A549 (cell line): ENCODE data around the gene SFT2D2. TPM values are rescaled to one million over a fixed set of nuclear protein-coding genes. Genes with fewer than 3 reads are reported as not detected.

Experiments
- ATAC-seq, 2 experiments: fragments of 200-7000 bp in 1 of 2; fragments of >200 bp in 1 of 2; cut with Nextera tagmentation in 1 of 2; cut with Tn5 transposase in 1 of 2; 3 replicates each; pipeline versions ENCODE4 v1.8.0 to v1.9.1; 2018 to 2020; ENCODE audit warnings: mild to moderate bottlenecking in 1 of 2, moderate library complexity in 1 of 2
- CTCF ChIA-PET: fragments of 300-600 bp; sonication (Branson Sonifier 250); formaldehyde crosslinking; extraction: SDS; loops from one replicate; lab custom pipeline; 2021; ENCODE audit warnings: antibody characterized with exemption, inconsistent platforms; lab: Yijun Ruan, JAX
- POLR2A ChIA-PET: fragments of 350-600 bp; formaldehyde crosslinking; extraction: SDS; loops from one replicate; lab custom pipeline; 2021; ENCODE audit warnings: antibody characterized with exemption, inconsistent platforms; lab: Yijun Ruan, JAX
- DNase-seq, 2 experiments: peaks; one replicate each; pipeline versions ENCODE4 v3.0.0 to v3.0.0-alpha.2; 2011 to 2016; ENCODE audit warnings: low read depth in 1 of 2, low spot score in 1 of 2
- FAIRE-seq: peaks from 2 replicates; lab custom pipeline; 2011; peaks lifted over from hg19 to GRCh38; lab: Jason Lieb, UNC
- H3K27ac ChIP-seq, 2 experiments: fragments of >200 bp; sonication (Bioruptor Twin); formaldehyde crosslinking; 3 replicates each; pipeline ENCODE4 v1.5.1; 2016 to 2017
- H3K4me1 ChIP-seq: fragments of >200 bp; sonication (Bioruptor Twin); formaldehyde crosslinking; 3 replicates; pipeline ENCODE4 v1.6.1; 2016
- H3K4me2 ChIP-seq: fragments of >200 bp; sonication (Bioruptor Twin); formaldehyde crosslinking; 3 replicates; pipeline ENCODE4 v1.6.1; 2016
- H3K4me3 ChIP-seq: fragments of >200 bp; sonication (Bioruptor Twin); formaldehyde crosslinking; 3 replicates; pipeline ENCODE4 v1.5.1; 2016
- H3K9me3 ChIP-seq: fragments of >200 bp; sonication (Bioruptor Twin); formaldehyde crosslinking; 3 replicates; pipeline ENCODE4 v1.6.1; 2016
- CBX2 ChIP-seq: fragments of 200-600 bp; sonication (generic); IDR thresholded peaks from 2 replicates; pipeline ENCODE4 v1.6.1; 2016; ENCODE audit warnings: low read depth, mild to moderate bottlenecking, borderline replicate concordance
- E2F6 ChIP-seq: IDR thresholded peaks from 2 replicates; pipeline ENCODE4 v1.6.1; 2012; ENCODE audit warnings: low read depth, borderline replicate concordance
- FOSL2 ChIP-seq, 2 experiments: fragments of 450-650 bp in 1 of 2; fragments of >200 bp in 1 of 2; sonication (Bioruptor Twin) in 1 of 2; formaldehyde crosslinking; IDR thresholded peaks; 2 replicates each; pipeline versions ENCODE4 v1.5.0 to v1.6.1; 2016 to 2020; ENCODE audit warnings: mild to moderate bottlenecking in 1 of 2, moderate library complexity in 1 of 2
- GATA3 ChIP-seq: IDR thresholded peaks from 2 replicates; pipeline ENCODE4 v1.6.1; 2012; ENCODE audit warnings: borderline replicate concordance
- HDAC2 ChIP-seq: fragments of 200-600 bp; sonication (generic); IDR thresholded peaks from 2 replicates; pipeline ENCODE4 v1.6.1; 2016
- HOXA7 ChIP-seq: fragments of 250-450 bp; sonication (Bioruptor Pico); IDR thresholded peaks from 2 replicates; pipeline ENCODE4 v1.5.0; 2020; ENCODE audit warnings: mild to moderate bottlenecking, moderate library complexity
- MYC ChIP-seq: IDR thresholded peaks from 2 replicates; pipeline ENCODE4 v1.6.1; 2012; ENCODE audit warnings: mild to moderate bottlenecking, inconsistent platforms, low read length, improper control_type of control experiment, borderline replicate concordance
- NFE2L2 ChIP-seq: fragments of 150-350 bp; conservative IDR thresholded peaks from 2 replicates; pipeline ENCODE4 v1.6.1; 2014; ENCODE audit warnings: low read length
- NPAS2 ChIP-seq: fragments of 250-450 bp; sonication (Bioruptor Pico); IDR thresholded peaks from 2 replicates; pipeline ENCODE4 v1.8.0; 2022; ENCODE audit warnings: mild to moderate bottlenecking, moderate library complexity, borderline replicate concordance
- POLR2AphosphoS2 ChIP-seq: conservative IDR thresholded peaks from 2 replicates; pipeline ENCODE4 v1.6.1; 2012; ENCODE audit warnings: low read length, improper control_type of control experiment, inconsistent platforms
- RARB ChIP-seq: fragments of 250-450 bp; sonication (Bioruptor Pico); IDR thresholded peaks from 2 replicates; pipeline ENCODE4 v1.8.0; 2021; ENCODE audit warnings: mild to moderate bottlenecking, moderate library complexity
- RFX5 ChIP-seq: fragments of 450-650 bp; IDR thresholded peaks from 2 replicates; pipeline ENCODE4 v1.7.1; 2014; ENCODE audit warnings: antibody characterized with exemption, mild to moderate bottlenecking, moderate library complexity
- TFCP2L1 ChIP-seq: fragments of 250-450 bp; sonication (Bioruptor Pico); IDR thresholded peaks from 2 replicates; pipeline ENCODE4 v1.5.0; 2021; ENCODE audit warnings: mild to moderate bottlenecking
- ZSCAN20 ChIP-seq: fragments of 250-450 bp; sonication (Bioruptor Pico); IDR thresholded peaks from 2 replicates; pipeline ENCODE4 v1.8.0; 2022; ENCODE audit warnings: mild to moderate bottlenecking, moderate library complexity
- polyA plus RNA-seq, 4 experiments: library from polyadenylated mRNA; depleted of rRNA in 3 of 4; stranded (reverse); fragments of >200 nt; fragmentation: RNase III in 1 of 4; extraction: RNeasy Plus Mini Kit Qiagen cat#74134 plus additional on column Dnase treatment in 1 of 4; gene quantifications; 2 replicates in 3 of 4; 3 replicates in 1 of 4; pipeline ENCODE4 v1.2.3, GENCODE V29; 2011 to 2017
- TF ChIP-seq, protein P1 (sequence below): fragments of 150-350 bp; IDR thresholded peaks from 2 replicates; pipeline ENCODE4 v1.6.1; 2014; ENCODE audit warnings: low read depth, mild to moderate bottlenecking, low read length
- TF ChIP-seq, protein P2 (sequence below): fragments of 250-450 bp; sonication (Bioruptor Pico); IDR thresholded peaks from 2 replicates; pipeline ENCODE4 v1.5.0; 2021; ENCODE audit warnings: mild to moderate bottlenecking, moderate library complexity, borderline replicate concordance
- TF ChIP-seq, protein P3 (sequence below): IDR thresholded peaks from 2 replicates; pipeline ENCODE4 v1.6.1; 2012
- TF ChIP-seq, protein P4 (sequence below): fragments of 200-600 bp; sonication (generic); IDR thresholded peaks from 2 replicates; pipeline ENCODE4 v1.6.1; 2016; ENCODE audit warnings: antibody characterized with exemption, mild to moderate bottlenecking, moderate library complexity
- TF ChIP-seq, protein P5 (sequence below): fragments of >200 bp; sonication (Bioruptor Twin); formaldehyde crosslinking; IDR thresholded peaks from 3 replicates; pipeline ENCODE4 v1.6.1; 2016

Gene SFT2D2
- polyA plus RNA-seq, 2 of the 4 experiments (the other 2 are of a cell fraction) = 12.8 to 40.1 TPM

GRCh38 chr1:168234846-168235547 is 9.2 kb downstream of the SFT2D2 start (continued):
- TF ChIP-seq TFCP2L1 (CRISPR knock-in tag) = no peak
- TF ChIP-seq HDAC2 = no peak

DNA sequence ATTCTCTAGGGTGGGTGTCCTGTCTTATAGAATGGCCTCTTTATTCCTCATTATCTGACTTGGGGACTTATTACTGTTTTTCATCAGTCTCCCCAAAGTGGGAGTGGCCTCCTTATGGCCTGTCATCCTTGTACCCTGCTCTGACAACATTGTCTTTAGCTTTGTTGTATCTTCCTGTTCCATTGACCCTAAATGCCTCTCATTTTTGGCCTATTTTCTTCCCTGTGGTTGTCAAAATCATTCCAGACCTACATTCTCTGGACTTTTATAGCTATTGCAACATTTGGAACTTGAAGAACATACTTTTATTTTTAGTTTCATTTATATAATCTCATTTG is 9.7 kb downstream of the SFT2D2 start:
- TF ChIP-seq HOXA7 (no peak), GATA3 (no peak), E2F6 (no peak), NPAS2 (CRISPR knock-in tag) (no peak), ZSCAN20 (CRISPR knock-in tag) (no peak), MYC (no peak), NFE2L2 (no peak), RARB (CRISPR knock-in tag) (no peak), POLR2AphosphoS2 (no peak), RFX5 (no peak), CBX2 (no peak), FOSL2 (IDR thresholded peaks at IDR 0.05) (no peak), FOSL2 (CRISPR knock-in tag; IDR thresholded peaks at IDR 0.05) (no peak)
- TF ChIP-seq, protein P1, sequence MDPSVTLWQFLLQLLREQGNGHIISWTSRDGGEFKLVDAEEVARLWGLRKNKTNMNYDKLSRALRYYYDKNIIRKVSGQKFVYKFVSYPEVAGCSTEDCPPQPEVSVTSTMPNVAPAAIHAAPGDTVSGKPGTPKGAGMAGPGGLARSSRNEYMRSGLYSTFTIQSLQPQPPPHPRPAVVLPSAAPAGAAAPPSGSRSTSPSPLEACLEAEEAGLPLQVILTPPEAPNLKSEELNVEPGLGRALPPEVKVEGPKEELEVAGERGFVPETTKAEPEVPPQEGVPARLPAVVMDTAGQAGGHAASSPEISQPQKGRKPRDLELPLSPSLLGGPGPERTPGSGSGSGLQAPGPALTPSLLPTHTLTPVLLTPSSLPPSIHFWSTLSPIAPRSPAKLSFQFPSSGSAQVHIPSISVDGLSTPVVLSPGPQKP = no peak
- TF ChIP-seq, protein P2, sequence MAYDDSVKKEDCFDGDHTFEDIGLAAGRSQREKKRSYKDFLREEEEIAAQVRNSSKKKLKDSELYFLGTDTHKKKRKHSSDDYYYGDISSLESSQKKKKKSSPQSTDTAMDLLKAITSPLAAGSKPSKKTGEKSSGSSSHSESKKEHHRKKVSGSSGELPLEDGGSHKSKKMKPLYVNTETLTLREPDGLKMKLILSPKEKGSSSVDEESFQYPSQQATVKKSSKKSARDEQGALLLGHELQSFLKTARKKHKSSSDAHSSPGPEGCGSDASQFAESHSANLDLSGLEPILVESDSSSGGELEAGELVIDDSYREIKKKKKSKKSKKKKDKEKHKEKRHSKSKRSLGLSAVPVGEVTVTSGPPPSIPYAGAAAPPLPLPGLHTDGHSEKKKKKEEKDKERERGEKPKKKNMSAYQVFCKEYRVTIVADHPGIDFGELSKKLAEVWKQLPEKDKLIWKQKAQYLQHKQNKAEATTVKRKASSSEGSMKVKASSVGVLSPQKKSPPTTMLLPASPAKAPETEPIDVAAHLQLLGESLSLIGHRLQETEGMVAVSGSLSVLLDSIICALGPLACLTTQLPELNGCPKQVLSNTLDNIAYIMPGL (CRISPR knock-in tag) = no peak
- TF ChIP-seq, protein P3, sequence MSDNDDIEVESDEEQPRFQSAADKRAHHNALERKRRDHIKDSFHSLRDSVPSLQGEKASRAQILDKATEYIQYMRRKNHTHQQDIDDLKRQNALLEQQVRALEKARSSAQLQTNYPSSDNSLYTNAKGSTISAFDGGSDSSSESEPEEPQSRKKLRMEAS = no peak
- TF ChIP-seq, protein P4, sequence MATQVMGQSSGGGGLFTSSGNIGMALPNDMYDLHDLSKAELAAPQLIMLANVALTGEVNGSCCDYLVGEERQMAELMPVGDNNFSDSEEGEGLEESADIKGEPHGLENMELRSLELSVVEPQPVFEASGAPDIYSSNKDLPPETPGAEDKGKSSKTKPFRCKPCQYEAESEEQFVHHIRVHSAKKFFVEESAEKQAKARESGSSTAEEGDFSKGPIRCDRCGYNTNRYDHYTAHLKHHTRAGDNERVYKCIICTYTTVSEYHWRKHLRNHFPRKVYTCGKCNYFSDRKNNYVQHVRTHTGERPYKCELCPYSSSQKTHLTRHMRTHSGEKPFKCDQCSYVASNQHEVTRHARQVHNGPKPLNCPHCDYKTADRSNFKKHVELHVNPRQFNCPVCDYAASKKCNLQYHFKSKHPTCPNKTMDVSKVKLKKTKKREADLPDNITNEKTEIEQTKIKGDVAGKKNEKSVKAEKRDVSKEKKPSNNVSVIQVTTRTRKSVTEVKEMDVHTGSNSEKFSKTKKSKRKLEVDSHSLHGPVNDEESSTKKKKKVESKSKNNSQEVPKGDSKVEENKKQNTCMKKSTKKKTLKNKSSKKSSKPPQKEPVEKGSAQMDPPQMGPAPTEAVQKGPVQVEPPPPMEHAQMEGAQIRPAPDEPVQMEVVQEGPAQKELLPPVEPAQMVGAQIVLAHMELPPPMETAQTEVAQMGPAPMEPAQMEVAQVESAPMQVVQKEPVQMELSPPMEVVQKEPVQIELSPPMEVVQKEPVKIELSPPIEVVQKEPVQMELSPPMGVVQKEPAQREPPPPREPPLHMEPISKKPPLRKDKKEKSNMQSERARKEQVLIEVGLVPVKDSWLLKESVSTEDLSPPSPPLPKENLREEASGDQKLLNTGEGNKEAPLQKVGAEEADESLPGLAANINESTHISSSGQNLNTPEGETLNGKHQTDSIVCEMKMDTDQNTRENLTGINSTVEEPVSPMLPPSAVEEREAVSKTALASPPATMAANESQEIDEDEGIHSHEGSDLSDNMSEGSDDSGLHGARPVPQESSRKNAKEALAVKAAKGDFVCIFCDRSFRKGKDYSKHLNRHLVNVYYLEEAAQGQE = no peak
- TF ChIP-seq, protein P5, sequence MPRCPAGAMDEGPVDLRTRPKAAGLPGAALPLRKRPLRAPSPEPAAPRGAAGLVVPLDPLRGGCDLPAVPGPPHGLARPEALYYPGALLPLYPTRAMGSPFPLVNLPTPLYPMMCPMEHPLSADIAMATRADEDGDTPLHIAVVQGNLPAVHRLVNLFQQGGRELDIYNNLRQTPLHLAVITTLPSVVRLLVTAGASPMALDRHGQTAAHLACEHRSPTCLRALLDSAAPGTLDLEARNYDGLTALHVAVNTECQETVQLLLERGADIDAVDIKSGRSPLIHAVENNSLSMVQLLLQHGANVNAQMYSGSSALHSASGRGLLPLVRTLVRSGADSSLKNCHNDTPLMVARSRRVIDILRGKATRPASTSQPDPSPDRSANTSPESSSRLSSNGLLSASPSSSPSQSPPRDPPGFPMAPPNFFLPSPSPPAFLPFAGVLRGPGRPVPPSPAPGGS = no peak
- ChIA-PET CTCF (interaction anchor here (0.6 to 4.0 kb wide), 24 partner anchors 8 to 814 kb away, joined by 3 to 17 read pairs (median 4); partner anchors contain the start of gene SFT2D2), POLR2A (interaction anchor here (1.0 to 1.9 kb wide), 2 partner anchors 10 to 57 kb away, joined by 3 to 16 read pairs; partner anchors contain the start of genes SFT2D2 and TIPRL)
- FAIRE-seq (no peak), ATAC-seq (peak in 1 of 2 experiments; percentile 18; a peak in 3 of 6 replicates), DNase-seq (no peak)
- no peak overlapping the region for H3K27ac ChIP-seq
- H3K9me3 ChIP-seq = no peaks in the 10 kb centered on the region
- H3K4me1 ChIP-seq = peaks cover 48% of the 10 kb centered on the region
- no peak overlapping the region for H3K4me3 ChIP-seq
- H3K4me2 ChIP-seq = peak overlapping the region; percentile 16; the same call in 1 of the 3 replicates
